Endothelial cell of hepatic sinusoid (primary cell): ENCODE data around the gene IFNL3.

Source experiments
- in situ Hi-C: cut with HindIII; loops from 2 replicates; pipeline ENCODE4 v1.10.0; 2017; ENCODE audit warnings: low sequenced_read_pairs

Gene IFNL3

DNA sequence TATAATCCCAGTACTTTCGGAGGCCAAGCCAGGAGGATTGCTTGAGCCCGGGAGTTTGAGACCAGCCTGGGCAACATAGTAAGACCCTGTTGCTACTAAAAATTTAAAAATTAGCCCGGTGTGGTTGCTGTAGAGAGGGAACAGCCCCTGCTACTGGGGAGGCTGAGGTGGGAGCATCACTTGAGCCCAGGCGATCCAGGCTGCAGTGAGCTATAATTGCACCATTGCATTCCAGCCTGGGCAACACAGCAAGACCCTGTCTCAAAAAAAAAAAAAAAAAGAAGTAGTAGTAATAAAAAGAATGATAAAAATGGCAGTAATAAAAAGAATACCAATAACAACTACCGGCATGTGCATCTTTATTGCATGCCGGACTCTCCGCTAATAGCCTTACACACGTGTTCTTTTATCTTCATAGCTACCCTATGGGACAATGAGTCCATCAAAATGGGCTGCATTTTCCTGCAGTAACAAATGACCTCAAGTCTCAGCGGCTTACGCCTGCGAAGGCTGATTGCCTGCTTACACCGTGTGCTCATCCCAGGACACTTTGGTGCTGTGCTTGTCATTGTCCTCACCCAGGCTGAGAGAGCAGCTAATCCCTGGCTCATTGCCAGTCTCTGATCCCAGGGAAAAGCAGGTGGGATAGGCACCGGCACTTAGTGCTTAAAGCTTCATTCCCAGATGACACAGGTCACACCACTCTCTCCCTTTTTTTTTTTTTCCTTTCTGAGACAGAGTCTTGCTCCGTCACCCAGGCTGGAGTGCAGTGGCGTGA lies 26.4 kb downstream of the IFNL3 start:
- in situ Hi-C loops: loop anchor here (5.0 kb wide), 1 partner anchor 34 kb away; no protein-coding TSS in a partner anchor

DNA sequence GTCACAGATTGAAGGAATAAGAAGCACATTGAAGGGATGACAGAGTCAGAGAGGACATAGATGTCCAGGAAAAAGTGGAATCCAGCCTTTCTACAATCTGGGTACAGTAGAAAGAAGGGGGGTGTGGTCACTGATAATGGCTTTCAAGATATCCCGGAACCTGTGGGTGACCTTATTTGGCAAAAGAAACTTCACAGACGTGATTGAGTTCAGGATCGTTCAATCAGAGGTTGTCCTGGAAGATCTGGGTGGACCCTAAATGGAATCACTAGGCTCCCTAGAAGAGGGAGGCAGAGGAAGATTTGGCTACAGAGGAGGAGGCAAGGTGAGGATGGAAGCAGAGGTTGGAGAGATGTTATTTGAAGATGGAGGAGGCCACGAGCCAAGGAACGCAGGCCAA lies 27.7 kb downstream of the IFNL3 start:
- in situ Hi-C loops: loop anchor here (5.0 kb wide), 1 partner anchor 35 kb away; no protein-coding TSS in a partner anchor

DNA sequence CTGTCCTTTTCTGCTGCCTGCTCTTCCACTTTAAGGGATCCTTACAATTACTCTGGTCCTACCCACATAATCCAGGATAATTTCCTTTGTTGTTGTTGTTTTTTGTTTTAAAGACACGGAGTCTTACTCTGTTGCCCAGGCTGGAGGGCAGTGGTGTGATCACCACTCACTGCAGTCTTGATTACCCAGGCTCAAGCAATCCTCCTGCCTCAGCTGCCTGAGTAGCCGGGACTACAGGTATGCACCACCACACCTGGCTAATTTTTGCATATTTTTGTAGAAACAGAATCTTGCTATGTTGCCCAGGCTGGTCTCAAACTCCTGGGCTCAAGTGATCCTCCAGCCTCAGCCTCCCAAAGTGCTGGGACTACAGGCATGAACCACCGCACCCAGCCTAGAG lies 29.5 kb downstream of the IFNL3 start:
- in situ Hi-C loops: loop anchor here (5.0 kb wide), 1 partner anchor 37 kb away; no protein-coding TSS in a partner anchor

DNA sequence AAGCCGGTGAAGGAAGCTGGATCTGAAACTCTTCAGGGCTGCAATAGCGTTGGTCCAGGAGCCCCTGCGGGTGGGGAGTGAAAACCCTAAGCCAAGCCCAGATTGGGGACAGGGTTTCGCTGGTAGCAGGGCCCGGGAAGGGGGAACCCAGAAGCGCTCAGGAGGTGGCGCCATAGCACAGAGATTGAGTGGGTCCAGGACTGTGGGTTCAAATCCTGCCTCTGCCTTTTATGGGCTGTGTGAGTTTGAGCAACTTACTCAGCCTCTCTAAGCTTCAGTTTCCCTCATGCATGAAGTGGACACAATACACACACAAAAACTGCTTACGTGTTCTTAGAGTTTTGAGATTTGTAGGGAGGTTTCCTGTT lies 32.4 kb downstream of the IFNL3 start:
- in situ Hi-C loops: no loop called here

DNA sequence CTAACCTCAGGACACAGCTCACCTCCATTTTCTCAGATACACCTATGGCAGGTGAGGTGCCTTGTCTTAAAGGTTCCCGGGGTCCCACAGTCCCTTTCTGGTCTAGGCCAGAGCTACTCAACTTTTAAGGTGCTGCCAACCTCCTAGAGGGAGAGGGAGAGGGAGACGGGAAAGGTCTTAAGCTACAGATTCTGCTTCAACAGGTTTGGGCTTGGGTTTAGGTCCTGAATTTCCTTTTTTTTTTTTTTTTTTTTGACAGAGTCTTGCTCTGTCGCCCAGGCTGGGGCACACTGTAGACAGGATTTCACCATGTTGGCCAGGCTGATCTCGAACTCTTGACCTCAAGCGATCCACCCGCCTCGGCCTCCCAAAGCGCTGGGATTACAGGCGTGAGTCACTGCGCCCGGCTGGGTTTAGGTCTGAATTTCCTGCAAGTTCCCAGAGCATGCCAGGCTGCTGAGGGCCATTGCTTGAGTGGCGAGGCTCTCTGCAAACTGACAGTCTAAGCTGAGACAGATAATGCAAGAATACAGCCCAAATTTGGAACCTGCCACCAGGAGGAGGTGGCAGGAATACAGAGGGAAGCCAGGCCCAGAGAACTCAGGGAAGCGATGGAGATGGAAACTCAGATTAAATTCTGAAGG lies 33.0 kb downstream of the IFNL3 start:
- in situ Hi-C loops: no loop called here

DNA sequence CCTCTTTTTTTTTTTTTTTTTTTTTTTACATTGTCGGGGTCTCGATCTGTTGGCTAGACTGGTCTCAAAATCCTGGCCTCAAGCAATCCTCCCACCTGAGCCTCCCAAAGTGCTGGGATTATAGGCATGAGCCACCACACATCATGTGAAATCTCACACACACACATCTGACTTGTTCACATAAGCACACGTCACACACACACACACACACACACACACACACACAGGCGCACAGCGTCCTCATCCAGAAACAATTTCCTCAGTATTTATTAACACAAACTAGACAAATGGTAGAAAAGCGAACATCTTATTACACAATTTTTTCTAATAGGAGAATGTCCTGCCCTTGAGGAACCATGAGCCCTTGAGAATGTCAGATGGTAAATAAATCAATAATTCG lies 35.6 kb downstream of the IFNL3 start:
- in situ Hi-C loops: no loop called here

DNA sequence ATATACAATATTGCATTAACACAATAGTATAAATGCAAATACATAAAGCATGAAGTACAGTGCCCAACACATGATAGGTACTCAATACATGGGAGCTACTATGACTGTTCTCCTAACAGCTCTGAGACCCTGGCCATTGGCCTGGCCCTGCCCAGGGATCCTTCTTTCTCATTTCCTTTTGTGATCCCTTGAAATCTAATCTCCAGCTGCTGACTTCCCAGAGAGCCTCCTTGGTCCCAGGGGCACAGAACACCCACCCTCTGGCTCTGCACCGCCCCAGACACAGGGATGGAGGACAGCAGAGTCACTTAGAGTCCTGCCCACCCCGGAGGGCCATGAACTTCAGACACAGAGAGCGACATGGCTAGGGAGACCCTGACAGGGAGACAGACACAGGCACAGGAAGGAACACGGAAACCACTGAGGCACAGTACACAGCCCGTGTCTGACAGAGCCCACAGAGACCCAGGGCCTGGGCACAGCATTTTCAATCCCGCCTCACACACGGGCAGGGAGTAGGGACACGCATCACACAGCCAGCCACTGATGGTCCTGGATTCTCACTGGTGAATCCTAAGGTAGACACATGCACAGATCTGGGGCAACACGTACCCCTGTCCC lies 36.5 kb downstream of the IFNL3 start:
- in situ Hi-C loops: no loop called here

DNA sequence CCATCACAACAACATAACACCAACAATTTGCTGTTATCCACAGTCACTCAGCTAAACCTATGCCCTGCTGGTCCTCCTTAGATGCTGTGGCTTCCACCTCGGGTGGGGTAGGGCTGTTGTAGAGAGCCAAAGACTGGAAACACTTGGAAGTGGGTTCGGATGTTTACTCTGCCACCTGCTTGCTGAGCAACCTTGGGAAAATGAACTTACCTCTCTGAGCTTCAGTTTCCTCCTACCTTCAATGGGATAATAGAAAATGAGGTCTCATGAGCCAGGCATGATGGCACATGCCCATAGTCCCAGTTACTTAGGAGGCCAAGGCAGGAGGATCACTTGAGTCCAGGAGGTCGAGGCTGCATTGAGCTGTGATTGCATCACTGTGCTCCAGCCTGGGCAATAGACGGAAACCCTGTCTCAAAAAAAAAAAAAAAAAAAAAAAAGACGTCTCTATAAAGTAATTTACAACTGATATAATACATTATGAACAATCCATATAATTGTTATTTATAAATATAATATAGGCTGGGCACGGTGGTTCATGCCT lies 37.4 kb downstream of the IFNL3 start:
- in situ Hi-C loops: no loop called here

DNA sequence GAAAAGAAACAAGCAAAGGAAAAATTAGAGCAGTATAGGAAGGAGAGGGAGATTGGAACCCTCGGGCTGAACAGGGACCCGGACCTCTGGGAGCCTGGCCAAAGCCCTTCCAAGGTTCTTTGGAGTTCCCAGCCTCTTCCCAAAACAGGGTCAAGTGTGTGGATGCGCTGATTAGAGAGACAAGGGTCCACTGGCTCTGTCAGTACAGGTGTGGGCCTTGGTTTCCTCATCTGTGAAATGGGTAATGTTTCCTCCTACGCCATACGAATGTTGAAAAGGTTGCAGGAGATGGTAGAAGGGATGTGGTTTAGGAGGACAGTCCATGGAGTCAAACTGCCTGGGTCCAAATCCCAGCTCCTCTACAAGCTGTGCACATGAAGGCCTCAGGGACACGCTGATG lies 38.7 kb downstream of the IFNL3 start:
- in situ Hi-C loops: no loop called here

DNA sequence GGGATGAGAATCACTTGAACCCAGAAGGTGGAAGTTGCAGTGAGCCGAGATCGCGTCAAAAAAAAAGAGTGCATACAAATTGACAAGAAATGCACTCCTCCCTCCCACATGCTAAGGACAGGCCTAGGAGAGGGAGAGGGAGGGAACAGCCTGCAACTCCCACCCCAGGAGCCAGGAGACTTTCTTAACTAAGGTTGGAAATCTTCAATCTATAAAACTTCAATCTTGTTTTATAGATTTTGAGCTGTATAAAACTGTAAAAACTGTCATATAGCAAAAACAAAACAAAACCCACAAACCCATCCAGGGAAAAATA lies 39.4 kb downstream of the IFNL3 start:
- in situ Hi-C loops: no loop called here

DNA sequence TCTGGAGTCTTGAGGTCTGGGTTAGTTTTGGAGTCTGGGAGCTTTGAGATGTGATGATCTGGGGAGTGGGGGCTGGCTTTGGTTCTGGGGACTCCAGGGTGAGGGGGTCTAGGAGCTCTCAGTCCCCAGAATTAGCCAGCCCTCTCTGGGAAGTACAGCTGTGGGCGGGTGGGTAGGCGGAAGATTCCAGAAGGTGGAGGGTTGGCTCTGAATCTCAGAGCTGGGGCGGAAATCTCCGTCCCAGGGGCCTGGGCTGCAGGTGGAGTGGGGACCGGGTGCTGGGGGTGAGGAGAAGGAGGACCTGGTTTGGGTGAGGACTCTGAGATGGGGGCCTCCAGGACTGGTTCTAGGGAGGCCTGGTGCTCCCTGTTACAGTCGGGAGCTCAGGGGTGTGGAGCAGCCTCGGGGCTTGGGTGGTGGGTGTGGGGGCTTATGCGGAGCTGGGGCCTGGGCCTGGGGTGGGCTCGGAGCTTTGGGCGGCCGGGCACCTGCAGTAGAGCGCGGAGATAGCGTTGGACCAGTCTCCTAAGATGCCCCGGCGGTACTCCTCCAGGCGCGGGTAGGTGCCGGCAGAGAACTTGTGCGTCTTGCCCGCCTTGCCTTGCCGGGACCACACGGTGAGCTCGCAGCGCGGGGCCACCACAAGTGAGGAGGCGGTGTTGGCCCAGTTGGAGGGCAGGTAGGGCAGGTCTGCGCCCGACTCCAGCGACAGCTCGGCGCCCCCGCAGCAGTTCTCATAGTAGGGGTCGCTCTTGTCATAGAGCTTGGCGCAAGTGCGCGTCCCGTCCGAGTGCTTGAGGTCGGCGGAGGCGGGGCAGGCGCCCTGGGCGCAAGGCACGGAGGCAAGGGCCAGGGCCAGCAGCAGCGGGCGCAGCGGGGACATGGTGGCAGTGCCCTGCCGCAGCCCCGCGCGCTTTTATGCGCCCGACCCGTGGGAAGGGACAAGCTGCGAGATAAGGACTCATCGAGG lies 41.1 kb downstream of the IFNL3 start, which contains the start of gene SYCN:
SYCN (minus strand) TSS at position 892 of the 970 bp plus-strand sequence; CDS start at position 883, 9 bp downstream.
- in situ Hi-C loops: no loop called here

DNA sequence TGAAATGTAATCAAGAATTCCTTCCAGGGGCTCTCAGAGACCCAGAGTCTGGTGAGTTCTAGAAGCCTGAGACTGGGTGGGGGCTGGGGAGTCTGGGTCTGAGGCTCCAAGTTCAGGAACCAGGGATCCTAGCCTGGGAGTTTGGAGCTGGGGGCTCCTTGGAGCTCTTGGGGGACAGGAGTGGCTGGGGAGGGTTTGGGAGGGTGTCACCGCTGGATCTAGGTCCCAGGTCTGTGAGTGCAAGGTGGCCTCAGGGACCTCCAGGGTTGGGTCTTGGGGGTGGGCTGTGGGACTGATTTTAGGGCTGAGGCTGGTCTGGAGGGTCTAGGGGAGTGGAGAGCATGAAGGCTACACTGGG lies 41.8 kb downstream of the IFNL3 start:
- in situ Hi-C loops: no loop called here

DNA sequence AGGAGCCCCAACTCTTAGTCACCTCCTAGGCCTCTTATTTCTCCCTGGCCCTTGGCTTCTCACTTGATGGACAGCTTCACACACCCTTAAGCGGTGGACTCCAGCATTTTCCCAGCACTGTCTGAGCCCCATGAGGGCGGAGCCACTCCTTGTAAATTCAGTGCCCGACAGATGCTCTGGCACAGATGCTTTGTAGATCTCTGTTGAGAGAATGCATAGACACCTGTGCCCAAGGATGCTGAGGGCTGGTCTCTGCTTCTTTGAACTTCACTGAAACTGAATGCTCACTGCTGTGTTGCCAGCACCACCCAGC lies 44.0 kb downstream of the IFNL3 start:
- in situ Hi-C loops: no loop called here

DNA sequence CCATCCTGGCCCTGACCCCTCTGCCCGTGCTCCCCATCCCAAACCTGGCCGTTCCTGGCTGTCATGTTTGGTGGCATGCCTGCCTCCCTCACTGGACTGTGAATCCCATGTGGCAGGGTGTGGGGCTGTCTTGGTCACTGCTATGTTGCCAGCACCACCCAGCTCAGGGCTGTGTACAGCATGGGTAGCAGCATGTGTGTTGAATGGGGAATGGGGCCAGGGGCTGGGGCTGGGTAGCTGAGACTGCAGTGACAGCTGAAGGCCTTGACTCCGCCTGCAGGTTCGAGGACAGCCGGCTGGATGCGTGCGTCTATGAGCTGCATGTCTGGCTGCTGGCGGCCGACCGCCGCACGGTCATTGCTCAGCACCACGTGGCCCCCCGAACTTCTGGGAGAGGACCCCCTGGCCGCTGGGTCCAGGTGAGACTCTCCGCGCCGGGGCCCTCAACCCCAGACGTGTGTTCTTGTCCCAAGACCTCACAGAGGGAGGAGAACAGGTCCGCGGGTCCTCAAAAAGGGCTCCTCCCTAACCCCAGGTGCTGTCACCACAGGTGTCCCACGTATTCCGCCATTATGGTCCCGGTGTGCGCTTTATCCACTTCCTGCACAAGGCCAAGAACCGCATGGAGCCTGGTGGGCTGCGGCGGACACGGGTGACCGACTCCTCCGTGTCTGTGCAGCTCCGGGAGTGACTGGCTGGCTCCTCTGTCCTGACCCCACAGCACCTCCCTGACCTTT lies 44.6 kb downstream of the IFNL3 start:
- in situ Hi-C loops: no loop called here

DNA sequence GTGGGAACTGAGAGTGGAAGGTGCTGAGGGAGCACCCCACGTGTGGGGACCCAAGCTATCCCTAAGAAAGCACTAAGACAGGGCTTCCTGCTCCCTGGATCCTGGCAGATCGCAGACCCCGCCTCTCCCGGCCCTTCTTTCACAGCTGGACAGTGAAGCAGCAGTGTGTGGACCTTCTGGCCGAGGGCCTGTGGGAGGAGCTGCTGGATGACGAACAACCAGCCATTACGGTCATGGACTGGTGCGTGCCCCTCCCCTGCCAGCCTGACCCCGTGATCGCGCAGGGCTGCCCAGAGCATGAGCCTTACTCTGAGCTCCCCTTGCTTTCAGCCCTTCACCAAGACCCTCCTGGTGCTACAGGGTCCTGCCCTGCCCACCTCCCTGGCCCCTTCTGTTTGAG lies 45.8 kb downstream of the IFNL3 start:
- in situ Hi-C loops: no loop called here

DNA sequence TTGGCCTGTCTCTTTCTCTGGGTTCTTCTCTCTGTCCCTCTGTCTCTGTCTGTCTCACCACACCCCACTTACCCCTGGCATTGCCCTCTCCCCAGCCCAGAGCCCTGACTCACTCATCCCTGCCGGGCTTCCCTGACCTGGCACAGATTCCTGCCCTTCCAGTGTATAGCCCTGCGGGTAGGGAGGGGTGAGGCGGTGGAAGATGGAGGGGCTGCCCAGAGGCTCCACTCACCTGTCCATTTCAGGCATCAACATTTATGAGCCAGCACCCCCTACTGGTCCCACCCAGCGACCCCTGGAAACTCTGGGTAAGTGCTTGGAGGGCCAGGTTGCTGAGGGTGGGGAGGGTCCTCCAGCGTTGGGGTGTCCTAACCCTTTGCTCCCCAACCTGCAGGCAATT lies 47.0 kb downstream of the IFNL3 start:
- in situ Hi-C loops: no loop called here

DNA sequence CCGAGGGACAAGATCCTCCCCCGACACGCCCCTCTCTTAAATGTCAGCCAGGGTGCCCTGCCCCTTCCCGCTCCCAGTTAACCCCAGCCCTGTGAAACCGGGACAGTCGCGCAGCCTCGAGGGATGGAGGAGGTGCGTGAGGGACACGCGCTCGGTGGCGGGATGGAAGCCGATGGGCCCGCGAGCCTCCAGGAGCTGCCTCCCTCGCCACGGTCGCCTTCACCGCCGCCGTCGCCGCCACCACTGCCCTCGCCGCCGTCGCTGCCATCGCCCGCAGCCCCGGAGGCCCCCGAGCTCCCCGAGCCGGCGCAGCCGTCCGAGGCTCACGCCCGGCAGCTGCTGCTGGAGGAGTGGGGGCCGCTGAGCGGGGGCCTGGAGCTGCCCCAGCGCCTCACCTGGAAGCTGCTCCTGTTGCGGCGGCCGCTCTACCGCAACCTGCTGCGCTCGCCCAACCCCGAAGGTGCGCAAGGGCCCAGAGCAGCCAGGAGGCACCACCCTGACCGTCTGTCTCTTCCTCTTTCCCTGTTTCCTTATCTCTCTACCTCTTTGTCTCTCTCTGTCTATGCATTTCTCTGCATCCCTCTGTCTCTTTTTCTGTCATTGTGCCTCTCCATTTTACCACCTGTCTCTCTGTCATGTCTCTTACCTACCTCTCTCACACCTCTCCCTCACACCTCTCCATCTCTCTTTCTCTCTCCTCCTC lies 47.8 kb downstream of the IFNL3 start, which contains the start of gene NCCRP1:
NCCRP1 (plus strand) TSS at position 105 of the 703 bp plus-strand sequence; CDS start at position 124, 19 bp downstream.
- in situ Hi-C loops: no loop called here

DNA sequence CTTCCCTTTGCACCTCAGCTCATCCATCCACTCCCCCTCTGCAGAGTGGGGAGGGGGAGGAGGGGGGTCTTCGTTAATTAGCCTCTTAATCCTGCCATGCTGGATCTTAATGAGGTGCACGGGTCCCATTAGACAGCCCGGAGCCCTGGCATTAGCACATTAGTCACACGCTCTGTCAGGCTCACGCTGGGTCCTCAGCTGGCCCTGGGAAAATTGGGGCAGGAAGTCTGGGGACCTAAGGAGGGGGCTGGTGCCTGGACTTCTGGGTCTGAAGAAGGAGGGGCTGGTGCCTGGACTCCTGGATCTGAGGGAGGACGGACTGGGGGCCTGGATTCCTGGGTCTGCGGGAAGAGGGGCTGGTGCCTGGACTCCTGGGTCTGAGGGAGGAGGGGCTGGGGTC lies 48.5 kb downstream of the IFNL3 start:
- in situ Hi-C loops: no loop called here

DNA sequence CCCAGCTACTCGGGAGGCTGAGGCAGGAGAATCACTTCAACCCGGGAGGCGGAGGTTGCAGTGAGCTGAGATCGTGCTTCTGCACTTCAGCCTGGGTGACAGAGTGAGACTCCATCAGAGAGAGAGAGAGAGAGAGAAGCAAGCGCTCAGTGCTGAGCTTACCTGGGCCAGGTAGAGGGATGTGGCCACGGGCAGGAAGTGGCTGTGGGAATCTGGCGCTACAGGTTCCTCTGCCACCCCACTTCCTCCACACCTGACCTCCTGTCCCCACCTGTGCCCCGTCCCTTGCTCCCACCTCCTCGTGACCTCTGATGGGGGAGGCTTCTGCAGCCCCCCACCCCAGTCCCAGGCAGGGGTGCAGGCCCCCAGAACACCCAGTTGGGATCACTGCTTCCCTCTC lies 49.1 kb downstream of the IFNL3 start:
- in situ Hi-C loops: no loop called here
